Gastrocnemius medialis (tissue), 4 donors: ENCODE data around the gene RBBP9.

ENCODE experiments used
- CTCF ChIP-seq, 5 experiments: fragments of 450-650 bp in 3 of 5; fragments of 200-600 bp in 2 of 5; sonication (generic) in 2 of 5; IDR thresholded peaks in 4 of 5; conservative IDR thresholded peaks in 1 of 5; 1 replicate in 4 of 5; 2 replicates in 1 of 5; pipeline ENCODE4 v1.5.1; 2016 to 2019; ENCODE audit warnings: antibody characterized with exemption in 5 of 5, mild to moderate bottlenecking in 3 of 5, moderate library complexity in 3 of 5
- POLR2A ChIP-seq, 2 donors: fragments of 450-650 bp; IDR thresholded peaks; one replicate each; pipeline ENCODE4 v1.6.1; 2017; ENCODE audit warnings: antibody characterized with exemption in 2 of 2, mild to moderate bottlenecking in 2 of 2, moderate library complexity in 2 of 2

- TF ChIP-seq CTCF (IDR thresholded peaks at IDR 0.05 in 4 of 5, conservative IDR thresholded peaks at IDR 0.05 in 1 of 5) (no peak), POLR2A (IDR thresholded peaks at IDR 0.05) (no peak)
Observed at GRCh38 chr20:18532626-18533025, 35.6 kb upstream of the RBBP9 start.
